ENCODE results near the gene KMT2B.
"Not testable (repeated sequence)": the region's sequence is repeated elsewhere in the genome, so short reads cannot be mapped to it uniquely, and the experiment has no call there.

Gene KMT2B

GRCh38 chr19:35757749-35758608 lies 40.2 kb downstream of the KMT2B start, which contains the start of gene PROSER3:
PROSER3 (plus strand) TSS chr19:35758176; CDS start chr19:35758216, 40 bp downstream.
- DNase-seq: peak; percentile 98

- no peak for DNase-seq
Observed at GRCh38 chr19:35759697-35760096, 41.9 kb downstream of the KMT2B start.

- DNase-seq: no peak
Observed at GRCh38 chr19:35760711-35761349, 43.0 kb downstream of the KMT2B start.

GRCh38 chr19:35764432-35765315 lies 46.9 kb downstream of the KMT2B start:
- no peak for DNase-seq

- DNase-seq: no peak
Observed at GRCh38 chr19:35766571-35767104, 48.8 kb downstream of the KMT2B start.

GRCh38 chr19:35767288-35768081 lies 49.7 kb downstream of the KMT2B start:
- DNase-seq: no peak

DNA sequence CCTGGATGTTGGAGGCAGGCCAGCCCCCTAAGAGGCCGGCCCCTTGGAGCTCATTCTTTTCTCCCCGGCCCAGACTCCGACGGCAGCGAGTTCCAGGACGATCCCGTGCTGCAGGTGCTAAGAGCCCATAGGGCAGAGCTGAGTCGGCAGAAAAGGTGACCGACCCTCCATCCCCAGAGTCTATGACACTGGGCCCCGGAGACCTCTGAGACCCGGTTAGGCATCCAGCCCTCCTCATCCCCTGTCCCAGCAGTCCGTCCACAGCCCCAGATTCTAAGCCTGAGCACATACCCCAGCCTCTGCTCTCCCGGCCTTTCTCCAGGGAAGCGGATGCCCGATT lies 50.2 kb downstream of the KMT2B start:
- no peak for DNase-seq

DNA sequence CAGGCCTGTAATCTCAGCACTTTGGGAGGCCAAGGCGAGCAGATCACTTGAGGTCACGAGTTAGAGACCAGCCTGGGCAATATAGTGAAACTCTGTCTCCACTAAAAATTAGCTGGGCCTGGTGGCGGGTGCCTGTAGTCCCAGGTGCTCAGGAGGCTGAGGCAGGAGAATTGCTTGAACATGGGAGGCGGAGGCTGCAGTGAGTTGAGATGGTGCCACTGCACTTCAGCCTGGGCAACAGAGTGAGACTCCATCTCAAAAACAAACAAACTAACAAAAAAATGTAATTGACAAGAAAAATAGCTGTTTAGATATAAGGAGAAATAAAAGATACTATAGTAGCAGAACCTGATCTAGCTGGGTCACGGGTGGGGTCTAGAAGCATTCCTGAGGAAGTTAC lies 54.6 kb downstream of the KMT2B start:
- not testable (repeated sequence) for DNase-seq

DNA sequence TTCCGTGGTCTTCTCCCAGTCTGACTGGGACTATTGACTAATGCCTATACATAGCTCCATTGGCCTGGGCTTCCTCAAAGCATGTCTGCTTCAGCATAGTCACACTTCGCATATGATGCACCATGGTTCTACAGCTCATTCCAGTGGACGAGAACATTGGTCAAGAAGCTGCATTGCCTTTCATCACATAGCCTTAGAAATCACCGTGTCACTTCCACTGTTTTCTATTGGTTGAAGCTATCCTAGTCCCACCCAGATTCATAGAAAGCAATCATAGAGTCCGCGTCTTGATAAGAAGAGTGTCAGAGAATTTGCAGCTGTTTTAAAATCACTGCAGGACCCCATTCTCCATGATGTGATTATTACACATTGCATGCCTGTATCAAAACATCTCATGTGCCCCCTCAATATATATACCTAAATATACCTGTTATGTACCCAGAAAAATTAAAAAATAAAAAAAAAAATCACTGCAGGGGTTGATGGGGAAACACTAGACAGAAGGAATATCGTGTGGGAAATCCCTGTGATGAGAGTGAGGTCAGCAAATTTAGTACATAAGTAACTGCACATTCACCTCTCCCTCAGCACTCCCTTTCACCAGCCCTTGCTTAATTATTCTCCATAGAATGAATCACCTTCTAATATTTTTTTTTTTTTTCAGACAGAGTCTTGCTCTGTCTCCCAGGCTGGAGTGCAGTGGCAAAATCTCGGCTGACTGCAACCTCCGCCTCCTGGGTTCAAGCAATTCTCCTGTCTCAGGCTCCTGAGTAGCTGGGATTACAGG lies 55.4 kb downstream of the KMT2B start:
- no peak for DNase-seq

DNA sequence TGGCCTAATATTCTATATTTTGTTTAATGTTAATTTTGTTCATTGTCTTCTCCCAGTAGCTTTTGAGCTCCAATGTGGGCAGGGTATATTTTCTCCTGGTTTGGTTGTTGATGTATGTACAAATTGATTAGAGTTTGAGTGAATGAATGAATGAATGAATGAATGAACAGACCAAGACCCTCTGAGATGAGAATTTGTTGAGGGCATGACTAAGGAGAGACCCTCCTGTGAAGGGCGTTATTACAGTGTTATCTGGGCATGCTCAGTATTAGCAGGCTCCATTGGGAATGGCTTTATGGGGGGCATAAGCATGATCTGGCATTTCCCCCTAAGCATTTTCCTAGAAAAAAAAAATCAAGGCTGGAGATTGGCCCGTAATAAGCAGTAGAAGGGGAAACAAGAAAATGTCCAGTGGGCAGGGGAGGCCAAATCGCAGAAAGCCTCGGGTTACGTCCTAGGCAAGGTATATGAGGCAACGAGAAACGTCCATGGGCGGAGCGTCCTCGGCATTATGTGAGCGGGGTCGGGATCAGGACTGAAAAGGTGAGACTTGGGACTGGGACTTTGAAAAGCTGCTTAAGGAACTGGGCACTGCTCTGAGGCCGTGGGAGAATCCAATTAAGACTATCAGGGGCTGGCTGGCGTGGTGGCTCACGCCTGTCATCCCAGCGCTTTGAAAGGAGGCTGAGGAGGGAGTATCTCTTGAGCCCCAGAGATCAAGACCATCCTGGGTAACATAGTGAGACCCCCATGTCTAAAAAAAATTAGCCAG lies 56.7 kb downstream of the KMT2B start:
- no peak for DNase-seq

- DNase-seq: no peak
Observed at GRCh38 chr19:35775046-35775297, 57.2 kb downstream of the KMT2B start.

DNA sequence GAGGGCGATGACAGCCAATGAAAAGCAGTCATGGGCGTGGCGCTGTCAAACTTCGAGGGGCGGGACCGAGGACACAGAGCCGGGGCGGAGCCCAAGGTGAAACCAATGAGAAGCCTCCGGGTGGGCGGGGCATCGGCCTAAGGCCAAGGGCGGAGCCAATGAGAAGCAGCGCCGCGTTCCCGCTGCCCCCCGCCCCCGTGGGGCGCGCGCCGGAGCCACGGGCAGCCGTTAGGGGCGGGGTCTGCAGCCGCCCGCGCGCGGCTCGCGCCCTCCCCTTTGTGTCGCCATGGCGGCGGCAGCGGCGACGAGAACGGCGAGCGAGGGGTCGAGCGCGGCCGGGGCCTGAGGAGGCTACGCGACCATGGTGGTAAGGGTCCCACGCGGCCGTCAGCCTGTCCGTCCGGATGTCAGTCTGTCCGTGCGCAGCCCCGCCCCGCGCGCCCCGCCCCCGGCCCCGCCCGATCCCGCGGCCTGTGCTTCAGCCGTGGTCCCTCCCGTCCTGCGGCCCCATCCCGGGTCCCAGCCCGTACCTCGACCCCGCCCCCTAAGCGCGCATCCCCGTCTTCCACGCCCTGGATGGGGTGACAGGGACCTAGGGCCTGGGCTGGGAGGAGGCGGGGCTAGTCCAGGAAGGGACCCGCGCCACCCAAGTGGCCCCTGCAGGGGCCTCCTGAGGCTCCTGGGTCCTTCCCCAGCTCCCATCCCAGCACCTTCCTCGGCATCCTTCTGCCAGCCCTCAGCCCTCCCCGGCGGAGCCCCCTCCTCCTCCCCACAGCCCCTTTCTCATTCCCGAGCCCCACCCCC lies 57.7 kb downstream of the KMT2B start, which contains the start of gene ARHGAP33:
Gene ARHGAP33 (plus strand): TSS at position 267 of the 804 bp plus-strand sequence. CDS start 95 bp downstream, at position 362.
- peak; percentile 95 for DNase-seq

- DNase-seq: peak; percentile 6
Observed at GRCh38 chr19:35776102-35776788, 58.4 kb downstream of the KMT2B start.

GRCh38 chr19:35777086-35777841 lies 59.5 kb downstream of the KMT2B start:
- no peak for DNase-seq

- no peak for DNase-seq
Observed at GRCh38 chr19:35777961-35778360, 60.2 kb downstream of the KMT2B start.

GRCh38 chr19:35779033-35779432 lies 61.2 kb downstream of the KMT2B start:
- no peak for DNase-seq

DNA sequence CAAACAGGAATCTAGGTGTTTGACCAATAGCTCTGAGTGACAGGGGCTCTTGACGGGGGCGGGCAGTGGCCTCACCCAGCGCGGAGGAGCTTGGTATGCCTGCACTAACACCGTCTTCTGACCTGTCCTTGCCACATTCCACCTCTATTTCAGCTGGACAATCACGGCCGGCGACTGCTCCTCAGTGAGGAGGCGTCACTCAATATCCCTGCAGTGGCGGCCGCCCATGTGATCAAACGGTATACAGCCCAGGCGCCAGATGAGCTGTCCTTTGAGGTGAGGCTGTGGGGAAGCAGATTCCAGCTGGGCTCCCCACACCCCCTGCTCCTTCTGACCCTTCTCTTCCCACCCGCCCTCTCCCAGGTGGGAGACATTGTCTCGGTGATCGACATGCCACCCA lies 62.3 kb downstream of the KMT2B start:
- no peak for DNase-seq

GRCh38 chr19:35780717-35781116 lies 62.9 kb downstream of the KMT2B start:
- no peak for DNase-seq
